ENCODE results near the gene GPR152. TPM values are rescaled to one million over a fixed set of nuclear protein-coding genes. Genes with fewer than 3 reads are reported as not detected.
"Not testable (repeated sequence)": the region's sequence is repeated elsewhere in the genome, so short reads cannot be mapped to it uniquely, and the experiment has no call there.

The GPR152 gene

DNA sequence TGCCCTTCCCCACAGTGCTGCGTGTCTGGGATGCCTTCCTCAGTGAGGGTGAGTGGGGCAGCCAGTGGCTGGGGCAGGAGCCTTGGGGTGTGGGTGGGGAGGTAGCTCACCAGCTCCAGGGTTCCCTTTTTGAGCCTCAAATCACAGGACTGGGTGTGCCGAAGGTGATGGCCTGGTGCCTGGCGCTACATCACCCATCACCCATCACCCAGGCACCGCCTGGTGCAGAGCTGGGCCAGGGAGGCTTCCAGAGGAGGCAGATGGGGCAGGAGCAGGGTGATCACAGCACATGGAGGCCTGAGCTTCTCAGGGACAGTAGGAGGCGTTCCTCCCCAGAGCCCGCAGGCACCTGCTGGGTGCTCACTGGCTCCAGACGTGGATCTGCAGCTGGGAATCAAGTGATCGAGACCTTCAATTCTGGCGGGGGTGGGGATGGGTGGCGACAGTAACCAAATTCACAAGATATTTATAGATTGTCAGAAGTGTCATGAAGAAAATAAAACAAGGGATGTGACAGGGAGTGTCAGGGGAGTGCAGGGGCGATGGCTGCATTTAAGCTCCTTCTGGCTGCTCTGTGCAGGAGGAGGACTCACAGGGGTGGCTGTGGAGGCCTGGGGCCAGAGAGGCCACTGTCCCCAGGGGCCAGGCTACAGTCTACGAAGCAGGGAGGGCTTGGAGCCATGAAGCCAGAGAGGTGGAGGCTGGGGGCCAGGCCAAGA, 45.4 kb downstream of the GPR152 start:
- Histone ChIP-seq H3K9ac (ENCODE audit: low read depth, low read length) (no peak overlapping the region), H3K4me3 (ENCODE audit: low read length) (no peak overlapping the region), H3K9me3 (replicated peaks; ENCODE audit: low read length) (no peaks in the 10 kb centered on the region), H3K36me3 (ENCODE audit: insufficient read depth, low read length) (no peaks in the 10 kb centered on the region), H3K4me2 (ENCODE audit: low read length) (no peak overlapping the region), H3K4me1 (ENCODE audit: control insufficient read depth, insufficient read depth, low read length) (peaks cover 11% of the 10 kb centered on the region), H3K27me3 (ENCODE audit: control insufficient read depth, insufficient read depth, low read length) (peaks cover 48% of the 10 kb centered on the region)

DNA sequence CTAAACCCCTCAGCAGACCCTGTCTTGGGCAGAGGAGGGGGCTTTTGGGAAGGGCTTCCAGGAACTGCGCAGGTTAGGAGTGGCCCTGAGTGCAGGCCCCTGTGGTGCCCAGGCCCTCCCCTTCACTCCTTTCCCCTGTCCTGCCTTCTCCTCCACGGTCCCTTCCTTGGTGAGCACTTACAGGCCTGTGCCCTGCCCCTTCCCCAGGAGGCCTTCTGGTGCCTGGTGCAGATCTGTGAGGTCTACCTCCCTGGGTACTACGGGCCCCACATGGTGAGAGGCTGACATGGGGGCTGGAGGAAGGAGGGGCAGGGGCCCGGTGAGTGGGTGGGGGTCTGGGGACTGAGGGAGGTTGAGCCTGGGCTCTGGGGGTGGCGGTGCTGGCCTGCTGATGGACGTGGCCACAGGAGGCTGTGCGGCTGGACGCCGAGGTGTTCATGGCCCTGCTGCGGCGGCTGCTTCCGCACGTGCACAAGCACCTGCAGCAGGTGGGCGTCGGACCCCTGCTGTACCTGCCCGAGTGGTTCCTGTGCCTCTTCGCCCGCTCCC, 46.0 kb downstream of the GPR152 start:
- Histone ChIP-seq H3K4me3 (ENCODE audit: low read length) (no peak overlapping the region), H3K4me2 (ENCODE audit: low read length) (no peak overlapping the region), H3K36me3 (ENCODE audit: insufficient read depth, low read length) (no peaks in the 10 kb centered on the region), H3K9ac (ENCODE audit: low read depth, low read length) (no peak overlapping the region), H3K4me1 (ENCODE audit: control insufficient read depth, insufficient read depth, low read length) (peaks cover 14% of the 10 kb centered on the region), H3K27me3 (ENCODE audit: control insufficient read depth, insufficient read depth, low read length) (peaks cover 42% of the 10 kb centered on the region), H3K9me3 (replicated peaks; ENCODE audit: low read length) (no peaks in the 10 kb centered on the region)

DNA sequence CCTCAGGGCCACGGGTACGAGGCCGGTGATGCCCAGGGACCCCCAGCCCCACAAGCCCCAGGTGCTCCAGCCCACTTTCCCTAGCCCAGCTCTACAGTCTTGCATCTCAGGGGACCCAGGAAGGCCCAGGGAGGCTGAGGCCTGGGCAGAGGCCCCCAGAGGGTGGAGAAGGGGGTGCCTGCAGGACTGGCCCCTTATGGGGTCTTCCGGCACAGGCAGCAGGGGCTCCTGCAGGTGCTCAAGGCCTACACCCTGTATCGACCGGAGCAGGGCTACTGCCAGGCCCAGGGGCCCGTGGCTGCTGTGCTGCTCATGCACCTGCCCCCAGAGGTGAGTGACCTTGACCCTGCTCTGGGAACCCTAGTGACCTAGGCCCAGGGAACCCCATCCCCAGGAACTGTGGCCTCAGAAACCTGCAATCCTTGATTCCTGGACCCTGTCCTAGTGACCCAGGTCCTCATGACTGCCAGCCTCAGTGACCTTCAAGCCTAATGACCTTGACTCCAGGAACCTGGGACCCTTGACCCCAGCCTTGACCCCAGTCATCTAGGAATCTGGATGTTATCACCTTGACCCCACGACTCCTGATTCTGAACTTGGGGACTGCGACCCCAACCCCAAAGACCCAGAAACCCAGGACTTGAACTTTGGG, 46.7 kb downstream of the GPR152 start:
- no peaks in the 10 kb centered on the region for H3K36me3 ChIP-seq (ENCODE audit: insufficient read depth, low read length)
- H3K9me3 ChIP-seq (replicated peaks; ENCODE audit: low read length): no peaks in the 10 kb centered on the region
- peaks cover 14% of the 10 kb centered on the region for H3K4me1 ChIP-seq (ENCODE audit: control insufficient read depth, insufficient read depth, low read length)
- H3K9ac ChIP-seq (ENCODE audit: low read depth, low read length): no peak overlapping the region
- H3K4me3 ChIP-seq (ENCODE audit: low read length): no peak overlapping the region
- no peak overlapping the region for H3K4me2 ChIP-seq (ENCODE audit: low read length)
- H3K27me3 ChIP-seq (ENCODE audit: control insufficient read depth, insufficient read depth, low read length): peaks cover 35% of the 10 kb centered on the region

DNA sequence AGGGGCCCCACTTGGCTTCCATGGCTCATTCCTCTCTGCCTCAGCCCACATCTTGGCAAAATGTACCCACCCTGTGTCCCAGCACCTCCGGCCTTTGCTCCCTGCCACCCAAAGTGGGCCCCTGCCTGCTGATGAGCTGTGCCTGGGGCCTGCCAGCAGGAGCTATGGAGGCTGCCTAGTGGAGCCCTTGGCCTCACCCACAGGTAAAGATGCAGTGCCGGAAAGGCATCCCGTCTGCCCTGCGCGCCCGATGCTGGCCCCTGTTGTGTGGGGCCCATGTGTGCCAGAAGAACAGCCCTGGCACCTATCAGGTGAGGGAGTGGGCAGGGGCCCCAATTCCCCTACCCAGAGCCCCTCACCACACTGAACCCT, 47.3 kb downstream of the GPR152 start:
- H3K27me3 ChIP-seq (ENCODE audit: control insufficient read depth, insufficient read depth, low read length): peaks cover 29% of the 10 kb centered on the region
- H3K4me3 ChIP-seq (ENCODE audit: low read length): no peak overlapping the region
- no peak overlapping the region for H3K4me2 ChIP-seq (ENCODE audit: low read length)
- no peaks in the 10 kb centered on the region for H3K9me3 ChIP-seq (replicated peaks; ENCODE audit: low read length)
- no peak overlapping the region for H3K9ac ChIP-seq (ENCODE audit: low read depth, low read length)
- H3K36me3 ChIP-seq (ENCODE audit: insufficient read depth, low read length): peaks cover 5% of the 10 kb centered on the region
- H3K4me1 ChIP-seq (ENCODE audit: control insufficient read depth, insufficient read depth, low read length): peaks cover 18% of the 10 kb centered on the region

DNA sequence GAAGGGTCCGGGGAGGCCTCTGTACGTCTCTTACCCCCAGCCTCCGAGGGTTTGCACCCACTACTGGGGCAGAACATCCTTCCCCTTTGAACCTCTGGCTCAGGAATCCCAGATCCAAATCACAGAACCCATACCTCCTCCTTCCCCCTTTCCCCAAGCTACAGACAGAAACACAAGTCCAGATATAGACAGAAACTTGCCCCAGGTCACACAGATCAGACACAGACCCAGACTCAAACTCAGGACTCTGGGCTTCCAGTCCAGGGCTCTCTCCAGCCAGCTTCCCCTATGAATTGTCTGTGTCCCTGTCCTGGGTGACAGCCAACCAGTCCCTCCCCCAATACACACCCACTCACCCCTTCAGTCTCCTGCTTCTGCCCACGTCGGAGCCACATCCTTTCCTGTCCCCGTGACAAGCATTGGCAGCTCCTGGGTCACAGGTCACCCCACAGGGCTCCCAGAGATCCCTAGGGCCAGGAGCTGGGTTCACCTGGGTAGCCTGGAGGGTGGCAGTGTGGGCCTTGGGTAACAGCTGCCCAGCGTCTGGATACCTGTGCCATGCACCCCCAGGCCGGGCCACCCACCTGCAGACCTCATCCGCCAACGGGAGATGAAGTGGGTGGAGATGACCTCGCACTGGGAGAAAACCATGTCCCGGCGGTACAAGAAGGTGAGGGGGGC, 47.9 kb downstream of the GPR152 start:
- Histone ChIP-seq H3K9me3 (replicated peaks; ENCODE audit: low read length) (no peaks in the 10 kb centered on the region), H3K36me3 (ENCODE audit: insufficient read depth, low read length) (peaks cover 7% of the 10 kb centered on the region), H3K9ac (ENCODE audit: low read depth, low read length) (no peak overlapping the region), H3K4me3 (ENCODE audit: low read length) (no peak overlapping the region), H3K4me1 (ENCODE audit: control insufficient read depth, insufficient read depth, low read length) (peaks cover 21% of the 10 kb centered on the region), H3K27me3 (ENCODE audit: control insufficient read depth, insufficient read depth, low read length) (peaks cover 23% of the 10 kb centered on the region), H3K4me2 (ENCODE audit: low read length) (no peak overlapping the region)

DNA sequence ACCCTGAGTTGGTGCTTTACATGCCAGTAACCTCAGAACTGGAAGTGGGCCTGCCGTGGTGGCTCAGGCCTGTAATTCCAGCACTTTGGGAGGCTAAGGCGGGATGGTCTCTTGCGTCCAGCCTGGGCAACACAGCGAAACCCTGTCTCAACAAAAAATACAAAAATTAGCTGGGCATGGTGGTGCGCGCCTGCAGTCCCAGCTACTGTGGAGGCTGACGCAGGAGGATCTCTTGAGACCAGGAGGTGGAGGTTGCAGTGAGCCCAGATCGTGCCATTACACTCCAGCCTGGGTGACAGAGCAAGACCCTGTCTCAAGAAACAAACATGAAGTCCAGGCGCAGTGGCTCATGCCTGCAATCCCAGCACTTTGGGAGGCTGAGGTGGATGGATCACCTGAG, 49.4 kb downstream of the GPR152 start:
- not testable (repeated sequence) for H3K27me3 ChIP-seq (ENCODE audit: control insufficient read depth, insufficient read depth, low read length); H3K4me3 ChIP-seq (ENCODE audit: low read length); H3K4me2 ChIP-seq (ENCODE audit: low read length); H3K9ac ChIP-seq (ENCODE audit: low read depth, low read length); H3K9me3 ChIP-seq (replicated peaks; ENCODE audit: low read length)
- Histone ChIP-seq H3K4me1 (ENCODE audit: control insufficient read depth, insufficient read depth, low read length) (peaks cover 21% of the 10 kb centered on the region), H3K36me3 (ENCODE audit: insufficient read depth, low read length) (peaks cover 23% of the 10 kb centered on the region)

DNA sequence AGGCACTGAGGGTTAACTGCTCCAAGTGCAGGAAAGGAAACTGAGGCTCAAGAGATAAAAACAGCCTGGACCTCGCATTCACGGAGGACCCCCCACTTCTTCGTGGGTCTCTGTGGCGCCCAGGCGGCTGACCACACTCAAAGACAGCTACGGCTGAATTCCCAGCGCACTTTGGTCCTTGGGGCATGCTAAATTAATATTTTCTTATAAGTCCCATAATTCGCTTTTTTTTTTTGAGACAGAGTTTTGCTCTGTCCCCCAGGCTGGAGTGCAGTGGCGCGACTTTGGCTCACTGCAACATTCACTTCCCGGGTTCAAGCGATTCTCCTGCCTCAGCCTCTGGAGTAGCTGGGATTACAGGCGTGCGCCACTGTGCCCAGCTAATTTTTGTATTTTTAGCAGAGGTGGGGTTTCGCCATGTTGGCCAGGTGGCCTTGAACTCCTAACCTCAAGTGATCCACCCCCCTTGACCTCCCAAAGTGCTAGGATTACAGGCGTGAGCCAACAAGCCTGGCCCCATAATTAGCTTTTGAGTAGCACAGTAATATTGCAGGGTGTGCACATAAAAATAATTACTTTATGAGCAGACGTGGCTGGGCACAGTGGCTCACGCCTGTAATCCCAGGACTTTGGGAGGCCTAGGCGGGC, 50.2 kb downstream of the GPR152 start:
- peaks cover 31% of the 10 kb centered on the region for H3K36me3 ChIP-seq (ENCODE audit: insufficient read depth, low read length)
- H3K27me3 ChIP-seq (ENCODE audit: control insufficient read depth, insufficient read depth, low read length); H3K9me3 ChIP-seq (replicated peaks; ENCODE audit: low read length): not testable (repeated sequence)
- peak overlapping the region; percentile 61 for H3K4me3 ChIP-seq (ENCODE audit: low read length)
- peaks cover 21% of the 10 kb centered on the region for H3K4me1 ChIP-seq (ENCODE audit: control insufficient read depth, insufficient read depth, low read length)
- H3K9ac ChIP-seq (ENCODE audit: low read depth, low read length): peak overlapping the region; percentile 77
- H3K4me2 ChIP-seq (ENCODE audit: low read length): peak overlapping the region; percentile 88

DNA sequence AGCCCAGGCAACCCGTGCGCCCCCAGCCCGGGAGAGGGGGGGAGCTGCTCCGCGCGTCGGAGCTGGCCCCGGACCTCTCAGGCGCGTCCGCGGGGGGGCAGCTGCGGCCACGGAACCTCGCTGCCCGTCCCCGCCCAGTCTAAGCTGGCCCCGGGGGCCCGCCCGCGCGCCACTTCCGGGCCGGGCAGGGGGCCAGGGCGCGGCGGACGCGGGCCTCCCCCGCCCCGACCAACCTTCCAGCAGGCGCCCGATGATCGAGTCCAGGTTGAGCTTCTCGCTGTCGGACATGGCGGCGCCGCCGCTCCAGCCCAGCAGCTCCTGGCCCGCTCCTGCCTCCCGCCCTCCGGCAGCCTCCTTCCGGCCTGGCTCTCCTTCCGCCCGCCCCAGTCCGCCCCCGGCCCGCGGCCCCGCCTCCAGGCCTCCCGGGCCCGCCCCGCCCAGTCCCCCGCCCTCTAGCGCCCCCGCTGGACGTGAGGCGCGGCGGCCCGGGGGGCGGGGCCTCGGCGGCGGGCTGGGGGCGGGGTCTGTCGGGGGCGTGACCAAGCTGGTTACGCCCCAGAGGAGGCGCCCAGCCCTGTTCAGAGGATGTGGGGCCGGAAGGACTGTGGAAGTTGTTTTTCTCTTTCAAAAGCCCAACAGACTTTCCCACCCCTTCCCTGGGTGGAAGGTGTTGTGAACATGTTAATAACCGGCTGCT, 50.9 kb downstream of the GPR152 start, which contains the start of gene PPP1CA:
Gene PPP1CA (minus strand): TSS at position 364 of the 697 bp plus-strand sequence. CDS start 76 bp downstream, at position 288.
- H3K36me3 ChIP-seq (ENCODE audit: insufficient read depth, low read length): peaks cover 32% of the 10 kb centered on the region
- peak within 1 kb of the TSS; percentile 97 for H3K4me3 ChIP-seq (ENCODE audit: low read length)
- peak within 1 kb of the TSS; percentile 98 for H3K9ac ChIP-seq (ENCODE audit: low read depth, low read length)
- no peaks in the 10 kb centered on the region for H3K27me3 ChIP-seq (ENCODE audit: control insufficient read depth, insufficient read depth, low read length)
- peak within 1 kb of the TSS; percentile 88 for H3K4me2 ChIP-seq (ENCODE audit: low read length)
- H3K4me1 ChIP-seq (ENCODE audit: control insufficient read depth, insufficient read depth, low read length): peaks cover 21% of the 10 kb centered on the region
- H3K9me3 ChIP-seq (replicated peaks; ENCODE audit: low read length): no peaks in the 10 kb centered on the region

Small RNA genes lying within 50 kb of the gene (small RNA-seq; reads per million reads assigned to genes)
- gene MIR6752: not detected

Measured in skeletal muscle satellite cell (primary cell).